Stimulated activated CD8-positive, alpha-beta memory T cell treated with anti-CD3 and anti-CD28 coated beads, Interleukin-2, amount 100 ng/mL, for 1 hour (primary cell): ENCODE measurements around the gene CD81.
"Not testable (repeated sequence)": the region's sequence is repeated elsewhere in the genome, so short reads cannot be mapped to it uniquely, and the experiment has no call there.

ENCODE experiments used
- DNase-seq, 2 donors: peaks; one replicate each; pipeline ENCODE4 v3.0.0-alpha.2; 2020; ENCODE audit warnings: low read depth in 2 of 2

The CD81 gene

GRCh38 chr11:2376751-2377451 is at the start of gene CD81:
TSS of gene CD81 (plus strand) at chr11:2377310. CDS start at chr11:2377550, 240 bp downstream.
- DNase-seq, result peak; percentile 42 to 51

- no peak for DNase-seq
Measured at GRCh38 chr11:2328021-2328420, 49.1 kb upstream of the CD81 start.

- DNase-seq, result no peak
Measured at GRCh38 chr11:2328656-2329354, 48.3 kb upstream of the CD81 start.

GRCh38 chr11:2329551-2329950 is 47.6 kb upstream of the CD81 start:
- DNase-seq, result no peak

GRCh38 chr11:2330696-2331095 is 46.4 kb upstream of the CD81 start:
- no peak for DNase-seq

GRCh38 chr11:2331404-2331803 is 45.7 kb upstream of the CD81 start:
- no peak for DNase-seq

GRCh38 chr11:2332569-2332968 is 44.5 kb upstream of the CD81 start:
- DNase-seq, result not testable (repeated sequence)

GRCh38 chr11:2333486-2334205 is 43.5 kb upstream of the CD81 start:
- DNase-seq, result not testable (repeated sequence)

GRCh38 chr11:2335286-2335685 is 41.8 kb upstream of the CD81 start:
- not testable (repeated sequence) for DNase-seq

GRCh38 chr11:2338760-2339159 is 38.4 kb upstream of the CD81 start:
- not testable (repeated sequence) for DNase-seq

- no peak for DNase-seq
Measured at GRCh38 chr11:2342557-2342956, 34.6 kb upstream of the CD81 start.

GRCh38 chr11:2342981-2343380 is 34.1 kb upstream of the CD81 start:
- DNase-seq, result no peak

GRCh38 chr11:2343502-2343901 is 33.6 kb upstream of the CD81 start:
- DNase-seq, result no peak

GRCh38 chr11:2345050-2345449 is 32.1 kb upstream of the CD81 start:
- DNase-seq, result no peak

GRCh38 chr11:2346014-2346413 is 31.1 kb upstream of the CD81 start:
- DNase-seq, result no peak

- DNase-seq, result no peak
Measured at GRCh38 chr11:2346586-2347307, 30.4 kb upstream of the CD81 start.

GRCh38 chr11:2347308-2347830 is 29.7 kb upstream of the CD81 start:
- no peak for DNase-seq

GRCh38 chr11:2348986-2349385 is 28.1 kb upstream of the CD81 start:
- no peak for DNase-seq

- DNase-seq, result no peak
Measured at GRCh38 chr11:2351701-2352100, 25.4 kb upstream of the CD81 start.

- no peak for DNase-seq
Measured at GRCh38 chr11:2352420-2352819, 24.7 kb upstream of the CD81 start.

GRCh38 chr11:2355000-2355644 is 22.0 kb upstream of the CD81 start:
- no peak for DNase-seq
